Mesenchymal stem cell (in vitro differentiated cells and primary cell): ENCODE data around the gene FAM180A.
A peak's percentile ranks its signal among the peaks of the same experiment; 100 is the strongest.

Experiments used
- DNase-seq: peaks from one replicate; pipeline ENCODE4 v3.0.0-alpha.2; 2013
- H2AFZ ChIP-seq: one replicate; pipeline ENCODE4 v1.6.1; 2013; ENCODE audit warnings: low read depth, mild to moderate bottlenecking, control low read depth, inconsistent platforms, low read length, moderate library complexity
- H2AK5ac ChIP-seq: 2 replicates; pipeline ENCODE4 v1.6.1; 2013; ENCODE audit warnings: low read length, moderate library complexity, mild to moderate bottlenecking, inconsistent platforms; ENCODE audit not compliant: severe bottlenecking
- H2BK120ac ChIP-seq: one replicate; pipeline ENCODE4 v1.6.1; 2013; ENCODE audit warnings: low read depth, mild to moderate bottlenecking, inconsistent platforms, low read length, moderate library complexity
- H2BK12ac ChIP-seq, 2 experiments: one replicate each; pipeline ENCODE4 v1.6.1; 2013; ENCODE audit warnings: inconsistent platforms in 2 of 2, low read length in 2 of 2, mild to moderate bottlenecking in 2 of 2, moderate library complexity in 2 of 2, control low read depth in 1 of 2
- H2BK15ac ChIP-seq: one replicate; pipeline ENCODE4 v1.6.1; 2013; ENCODE audit warnings: mild to moderate bottlenecking, low read depth, inconsistent platforms; ENCODE audit not compliant: poor library complexity, severe bottlenecking
- H2BK5ac ChIP-seq: 2 replicates; pipeline ENCODE4 v1.6.1; 2013; ENCODE audit warnings: low read depth, mild to moderate bottlenecking, low read length, control low read depth, inconsistent platforms; ENCODE audit not compliant: poor library complexity, severe bottlenecking
- H3K14ac ChIP-seq, 2 experiments: one replicate each; pipeline ENCODE4 v1.6.1; 2013; ENCODE audit warnings: inconsistent platforms in 2 of 2, low read length in 2 of 2, control low read depth in 1 of 2, mild to moderate bottlenecking in 1 of 2, moderate library complexity in 1 of 2
- H3K18ac ChIP-seq, 2 experiments: one replicate each; pipeline ENCODE4 v1.6.1; 2013; ENCODE audit warnings: inconsistent platforms in 2 of 2, low read length in 2 of 2, control low read depth in 1 of 2, low read depth in 1 of 2, mild to moderate bottlenecking in 1 of 2
- H3K23ac ChIP-seq, 2 experiments: one replicate each; pipeline ENCODE4 v1.6.1; 2013; ENCODE audit warnings: inconsistent platforms in 2 of 2, low read length in 2 of 2, mild to moderate bottlenecking in 2 of 2, moderate library complexity in 2 of 2, control low read depth in 1 of 2
- H3K27ac ChIP-seq: 2 replicates; pipeline ENCODE4 v1.5.1; 2013; ENCODE audit warnings: mild to moderate bottlenecking, moderate library complexity, low read length, control low read depth, inconsistent platforms; ENCODE audit not compliant: poor library complexity, severe bottlenecking
- H3K27me3 ChIP-seq, 2 experiments: 2 replicates each; pipeline versions ENCODE4 v1.6.1 to v1.7.0; 2013; ENCODE audit warnings: low read length in 2 of 2, mild to moderate bottlenecking in 2 of 2, moderate library complexity in 2 of 2, control low read depth in 1 of 2, inconsistent platforms in 1 of 2; ENCODE audit not compliant: control insufficient read depth in 1 of 2, insufficient read depth in 1 of 2
- H3K36me3 ChIP-seq, 2 experiments: 2 replicates each; pipeline versions ENCODE4 v1.6.1 to v1.7.0; 2013; ENCODE audit warnings: low read length in 2 of 2, control low read depth in 1 of 2, inconsistent platforms in 1 of 2, low read depth in 1 of 2, mild to moderate bottlenecking in 1 of 2; ENCODE audit not compliant: insufficient read depth in 2 of 2, control insufficient read depth in 1 of 2
- H3K4ac ChIP-seq, 2 experiments: one replicate each; pipeline ENCODE4 v1.6.1; 2013; ENCODE audit warnings: inconsistent platforms in 2 of 2, low read length in 2 of 2, mild to moderate bottlenecking in 2 of 2, moderate library complexity in 2 of 2, control low read depth in 1 of 2, low read depth in 1 of 2
- H3K4me1 ChIP-seq: 2 replicates; pipeline ENCODE4 v1.6.1; 2013; ENCODE audit warnings: low read depth, low read length, control low read depth; ENCODE audit not compliant: control insufficient read depth, insufficient read depth
- H3K4me2 ChIP-seq: 2 replicates; pipeline ENCODE4 v1.6.1; 2013; ENCODE audit warnings: low read length, mild to moderate bottlenecking, inconsistent platforms; ENCODE audit not compliant: poor library complexity, severe bottlenecking
- H3K4me3 ChIP-seq, 2 experiments: 2 replicates each; pipeline versions ENCODE4 v1.5.1 to v1.7.0; 2013; ENCODE audit warnings: low read length in 2 of 2, mild to moderate bottlenecking in 2 of 2, control low read depth in 1 of 2, low read depth in 1 of 2; ENCODE audit not compliant: insufficient read depth in 1 of 2
- H3K79me1 ChIP-seq: replicated peaks from 2 replicates; pipeline ENCODE4 v1.6.1; 2013; ENCODE audit warnings: mild to moderate bottlenecking, control low read depth, low read length, inconsistent platforms; ENCODE audit not compliant: poor library complexity, severe bottlenecking
- H3K9ac ChIP-seq: 2 replicates; pipeline ENCODE4 v1.7.0; 2013; ENCODE audit warnings: mild to moderate bottlenecking, low read length, moderate library complexity
- H3K9me3 ChIP-seq: 2 replicates; pipeline ENCODE4 v1.7.0; 2013; ENCODE audit warnings: mild to moderate bottlenecking, low read length; ENCODE audit not compliant: control insufficient read depth
- H4K8ac ChIP-seq: one replicate; pipeline ENCODE4 v1.6.1; 2013; ENCODE audit warnings: inconsistent platforms, mild to moderate bottlenecking, low read length, moderate library complexity
- H4K91ac ChIP-seq: one replicate; pipeline ENCODE4 v1.6.1; 2013; ENCODE audit warnings: mild to moderate bottlenecking, low read length, inconsistent platforms
- WGBS: methylation state at CpG from one replicate; pipeline ENCODE4 v1.1.7; 2013; ENCODE audit warnings: mixed read lengths; 5-methylcytosine and 5-hydroxymethylcytosine counted together

Gene FAM180A

GRCh38 chr7:135734343-135734689 lies 14.3 kb downstream of the FAM180A start:
- no peak overlapping the region for H3K27ac ChIP-seq
- no peaks in the 10 kb centered on the region for H3K4me1 ChIP-seq
- no peak overlapping the region for H4K8ac ChIP-seq
- H3K23ac ChIP-seq = no peak overlapping the region
- H3K4ac ChIP-seq = no peak overlapping the region
- H2AK5ac ChIP-seq = no peak overlapping the region
- no peak overlapping the region for H3K14ac ChIP-seq
- no peak overlapping the region for H3K4me3 ChIP-seq
- no peak overlapping the region for H3K18ac ChIP-seq
- no peak overlapping the region for H4K91ac ChIP-seq
- no peak overlapping the region for H3K9ac ChIP-seq
- peaks cover 0 to 87% of the 10 kb centered on the region in 2 experiments for H3K36me3 ChIP-seq
- no peak for DNase-seq
- H3K79me1 ChIP-seq = no peaks in the 10 kb centered on the region
- peaks cover 0 to 7% of the 10 kb centered on the region in 2 experiments for H3K27me3 ChIP-seq
- no peak overlapping the region for H2BK5ac ChIP-seq
- WGBS = 100% methylated on average over 1 of the region's 1 CpG
- H3K4me2 ChIP-seq = no peak overlapping the region
- no peak overlapping the region for H2BK120ac ChIP-seq
- H2AFZ ChIP-seq = no peak overlapping the region
- no peak overlapping the region for H2BK15ac ChIP-seq
- no peak overlapping the region for H2BK12ac ChIP-seq
- no peaks in the 10 kb centered on the region for H3K9me3 ChIP-seq

- Histone ChIP-seq H2BK12ac (no peak overlapping the region), H2AK5ac (no peak overlapping the region), H2BK15ac (peak overlapping the region; percentile 26), H3K23ac (no peak overlapping the region), H4K91ac (no peak overlapping the region), H3K18ac (no peak overlapping the region), H2AFZ (no peak overlapping the region), H3K36me3 (peaks cover 0 to 89% of the 10 kb centered on the region in 2 experiments), H3K27me3 (peaks cover 0 to 7% of the 10 kb centered on the region in 2 experiments), H3K14ac (no peak overlapping the region), H4K8ac (no peak overlapping the region), H2BK120ac (no peak overlapping the region), H2BK5ac (no peak overlapping the region), H3K79me1 (no peaks in the 10 kb centered on the region), H3K4me2 (no peak overlapping the region), H3K27ac (no peak overlapping the region), H3K4me3 (no peak overlapping the region), H3K4me1 (no peaks in the 10 kb centered on the region), H3K9ac (no peak overlapping the region), H3K4ac (no peak overlapping the region), H3K9me3 (no peaks in the 10 kb centered on the region)
- no peak for DNase-seq
- WGBS = 90% methylated on average over 21 of the region's 21 CpGs
These were observed 14.8 kb downstream of the FAM180A start for GRCh38 chr7:135733603-135734342.

GRCh38 chr7:135731131-135731530 lies 17.5 kb downstream of the FAM180A start:
- no peaks in the 10 kb centered on the region for H3K79me1 ChIP-seq
- no peak overlapping the region for H3K27ac ChIP-seq
- H3K36me3 ChIP-seq = peaks cover 0 to 92% of the 10 kb centered on the region in 2 experiments
- no peak overlapping the region for H2BK120ac ChIP-seq
- no peak overlapping the region for H2BK15ac ChIP-seq
- H3K4me2 ChIP-seq = no peak overlapping the region
- no peak overlapping the region for H2AFZ ChIP-seq
- H3K9ac ChIP-seq = no peak overlapping the region
- H3K4ac ChIP-seq = no peak overlapping the region
- peaks cover 2% of the 10 kb centered on the region for H3K4me1 ChIP-seq
- H3K23ac ChIP-seq = no peak overlapping the region
- no peak overlapping the region for H2BK5ac ChIP-seq
- H3K14ac ChIP-seq = no peak overlapping the region
- no peak for DNase-seq
- peaks cover 0 to 12% of the 10 kb centered on the region in 2 experiments for H3K27me3 ChIP-seq
- 96% methylated on average over 4 of the region's 4 CpGs for WGBS
- no peak overlapping the region for H3K4me3 ChIP-seq
- no peak overlapping the region for H2BK12ac ChIP-seq
- no peak overlapping the region for H4K91ac ChIP-seq
- H3K9me3 ChIP-seq = no peaks in the 10 kb centered on the region
- no peak overlapping the region for H3K18ac ChIP-seq
- no peak overlapping the region for H2AK5ac ChIP-seq
- H4K8ac ChIP-seq = no peak overlapping the region

GRCh38 chr7:135729230-135729629 lies 19.4 kb downstream of the FAM180A start:
- 93% methylated on average over 4 of the region's 5 CpGs for WGBS
- no peak overlapping the region for H3K9ac ChIP-seq
- H3K4me1 ChIP-seq = peaks cover 2% of the 10 kb centered on the region
- H4K91ac ChIP-seq = no peak overlapping the region
- DNase-seq = no peak
- no peak overlapping the region for H4K8ac ChIP-seq
- H3K4me3 ChIP-seq = no peak overlapping the region
- no peak overlapping the region for H2BK120ac ChIP-seq
- peaks cover 0 to 94% of the 10 kb centered on the region in 2 experiments for H3K36me3 ChIP-seq
- H3K27ac ChIP-seq = no peak overlapping the region
- no peak overlapping the region for H2AK5ac ChIP-seq
- no peak overlapping the region for H2BK12ac ChIP-seq
- no peak overlapping the region for H2BK15ac ChIP-seq
- no peaks in the 10 kb centered on the region for H3K79me1 ChIP-seq
- no peak overlapping the region for H3K14ac ChIP-seq
- H3K4ac ChIP-seq = no peak overlapping the region
- H3K23ac ChIP-seq = no peak overlapping the region
- H3K4me2 ChIP-seq = no peak overlapping the region
- no peak overlapping the region for H3K18ac ChIP-seq
- no peaks in the 10 kb centered on the region for H3K9me3 ChIP-seq
- no peak overlapping the region for H2BK5ac ChIP-seq
- H3K27me3 ChIP-seq = peaks cover 0 to 27% of the 10 kb centered on the region in 2 experiments
- no peak overlapping the region for H2AFZ ChIP-seq
